ENCODE results near the gene FAM124A.

FAM124A gene

GRCh38 chr13:51243832-51244231 is 21.6 kb downstream of the FAM124A start:
- DNase-seq (ENCODE audit: low spot score), result no peak

GRCh38 chr13:51244637-51245405 is 22.6 kb downstream of the FAM124A start:
- no peak for DNase-seq (ENCODE audit: low spot score)

- DNase-seq (ENCODE audit: low spot score), result no peak
Observed at GRCh38 chr13:51245583-51245982, 23.4 kb downstream of the FAM124A start.

- no peak for DNase-seq (ENCODE audit: low spot score)
Observed at GRCh38 chr13:51246025-51246417, 23.8 kb downstream of the FAM124A start.

- DNase-seq (ENCODE audit: low spot score), result no peak
Observed at GRCh38 chr13:51246418-51247277, 24.4 kb downstream of the FAM124A start.

- no peak for DNase-seq (ENCODE audit: low spot score)
Observed at GRCh38 chr13:51249255-51249654, 27.1 kb downstream of the FAM124A start.

GRCh38 chr13:51249770-51250741 is 27.9 kb downstream of the FAM124A start:
- no peak for DNase-seq (ENCODE audit: low spot score)

GRCh38 chr13:51251480-51251879 is 29.3 kb downstream of the FAM124A start:
- no peak for DNase-seq (ENCODE audit: low spot score)

GRCh38 chr13:51252954-51253532 is 30.8 kb downstream of the FAM124A start:
- no peak for DNase-seq (ENCODE audit: low spot score)

- DNase-seq (ENCODE audit: low spot score), result no peak
Observed at GRCh38 chr13:51255556-51255955, 33.4 kb downstream of the FAM124A start.

GRCh38 chr13:51257187-51257586 is 35.0 kb downstream of the FAM124A start:
- no peak for DNase-seq (ENCODE audit: low spot score)

- DNase-seq (ENCODE audit: low spot score), result no peak
Observed at GRCh38 chr13:51258612-51259548, 36.7 kb downstream of the FAM124A start.

- no peak for DNase-seq (ENCODE audit: low spot score)
Observed at GRCh38 chr13:51260154-51260553, 38.0 kb downstream of the FAM124A start.

GRCh38 chr13:51261610-51262249 is 39.5 kb downstream of the FAM124A start:
- no peak for DNase-seq (ENCODE audit: low spot score)

- DNase-seq (ENCODE audit: low spot score), result no peak
Observed at GRCh38 chr13:51262501-51263211, 40.5 kb downstream of the FAM124A start.

- no peak for DNase-seq (ENCODE audit: low spot score)
Observed at GRCh38 chr13:51266642-51267041, 44.4 kb downstream of the FAM124A start.

GRCh38 chr13:51267622-51268021 is 45.4 kb downstream of the FAM124A start:
- DNase-seq (ENCODE audit: low spot score), result no peak

- peak; percentile 28 for DNase-seq (ENCODE audit: low spot score)
Observed at GRCh38 chr13:51269039-51269438, 46.8 kb downstream of the FAM124A start.
